HG03432 (cell line): ENCODE results near the gene NOL4L.

Experiments
- ATAC-seq: cut with Tn5 transposase; IDR thresholded peaks from one replicate; pipeline ENCODE4 v1.9.1; 2021; ENCODE audit warnings: mild to moderate bottlenecking, moderate library complexity; ENCODE audit not compliant: unreplicated experiment

The NOL4L gene

GRCh38 chr20:32527447-32528055, 57.6 kb downstream of the NOL4L start:
- no peak for ATAC-seq

- no peak for ATAC-seq
Observed at GRCh38 chr20:32527052-32527446, 58.1 kb downstream of the NOL4L start.

GRCh38 chr20:32526541-32526940, 58.6 kb downstream of the NOL4L start:
- no peak for ATAC-seq

GRCh38 chr20:32526125-32526524, 59.0 kb downstream of the NOL4L start:
- no peak for ATAC-seq

- no peak for ATAC-seq
Observed at GRCh38 chr20:32524829-32525501, 60.2 kb downstream of the NOL4L start.

- no peak for ATAC-seq
Observed at GRCh38 chr20:32523613-32524213, 61.4 kb downstream of the NOL4L start.

GRCh38 chr20:32522776-32523612, 62.1 kb downstream of the NOL4L start:
- ATAC-seq = no peak

- ATAC-seq = no peak
Observed at GRCh38 chr20:32522526-32522775, 62.7 kb downstream of the NOL4L start.

GRCh38 chr20:32521780-32522525, 63.2 kb downstream of the NOL4L start:
- no peak for ATAC-seq

GRCh38 chr20:32520927-32521203, 64.3 kb downstream of the NOL4L start:
- no peak for ATAC-seq

GRCh38 chr20:32519381-32519730, 65.8 kb downstream of the NOL4L start:
- ATAC-seq = no peak

- ATAC-seq = no peak
Observed at GRCh38 chr20:32518593-32519380, 66.3 kb downstream of the NOL4L start.

GRCh38 chr20:32517914-32518592, 67.1 kb downstream of the NOL4L start:
- no peak for ATAC-seq

GRCh38 chr20:32517518-32517873, 67.6 kb downstream of the NOL4L start:
- ATAC-seq = no peak

GRCh38 chr20:32516583-32517517, 68.3 kb downstream of the NOL4L start:
- ATAC-seq = no peak

- no peak for ATAC-seq
Observed at GRCh38 chr20:32515631-32516101, 69.5 kb downstream of the NOL4L start.

- no peak for ATAC-seq
Observed at GRCh38 chr20:32514760-32515159, 70.4 kb downstream of the NOL4L start.

GRCh38 chr20:32513031-32513866, 71.9 kb downstream of the NOL4L start:
- no peak for ATAC-seq
